ENCODE data around the gene SERPINI1. TPM values are rescaled to one million over a fixed set of nuclear protein-coding genes. Genes with fewer than 3 reads are reported as not detected.

Gene SERPINI1
- total and polyA plus RNA-seq, 12 donors: 3.2 to 20.7 (median 9.9) TPM

GRCh38 chr3:167835953-167836352 lies 100.4 kb downstream of the SERPINI1 start:
- intact Hi-C loops (cut with DNase I): no loop called here
- no peak for DNase-seq
- Histone ChIP-seq H3K4me3 (no peak overlapping the region), H3K27me3 (no peaks in the 10 kb centered on the region), H3K36me3 (replicated peaks in 1 of 2) (no peaks in the 10 kb centered on the region), H3K9me3 (replicated peaks in 1 of 3) (no peaks in the 10 kb centered on the region), H3K4me1 (replicated peaks in 1 of 2) (no peaks in the 10 kb centered on the region), H3K27ac (no peak overlapping the region)
- no peak for TF ChIP-seq CTCF (IDR thresholded peaks at IDR 0.05)
- TF ChIP-seq POLR2A (IDR thresholded peaks at IDR 0.05): no peak
- 72 to 82% (median 75%) methylated on average over 4 of the region's 4 CpGs for WGBS, 4 donors

- Histone ChIP-seq H3K36me3 (replicated peaks in 1 of 2) (no peaks in the 10 kb centered on the region), H3K4me1 (replicated peaks in 1 of 2) (no peaks in the 10 kb centered on the region), H3K4me3 (no peak overlapping the region), H3K27ac (no peak overlapping the region), H3K27me3 (no peaks in the 10 kb centered on the region), H3K9me3 (replicated peaks in 1 of 3) (no peaks in the 10 kb centered on the region)
- WGBS, 4 donors: 33 to 49% (median 41%) methylated on average over 2 of the region's 2 CpGs
- TF ChIP-seq CTCF (IDR thresholded peaks at IDR 0.05) (peak in 4 of 6 experiments; percentile 2 to 40 (median 26)), POLR2A (IDR thresholded peaks at IDR 0.05) (no peak)
- no peak for DNase-seq
- intact Hi-C loops (cut with DNase I): no loop called here
These were observed 101.9 kb downstream of the SERPINI1 start for GRCh38 chr3:167837466-167837865.

- no peaks in the 10 kb centered on the region for H3K27me3 ChIP-seq
- no peak for DNase-seq
- no peak overlapping the region for H3K27ac ChIP-seq
- H3K9me3 ChIP-seq (replicated peaks in 1 of 3): no peaks in the 10 kb centered on the region
- WGBS, 4 donors: 62 to 70% (median 68%) methylated on average over 4 of the region's 4 CpGs
- no peaks in the 10 kb centered on the region for H3K36me3 ChIP-seq (replicated peaks in 1 of 2)
- H3K4me1 ChIP-seq (replicated peaks in 1 of 2): no peaks in the 10 kb centered on the region
- TF ChIP-seq POLR2A (IDR thresholded peaks at IDR 0.05) (no peak), CTCF (IDR thresholded peaks at IDR 0.05) (no peak)
- no peak overlapping the region for H3K4me3 ChIP-seq
- intact Hi-C loops (cut with DNase I): no loop called here
These were observed 104.1 kb downstream of the SERPINI1 start for GRCh38 chr3:167839460-167840134.

- Histone ChIP-seq H3K9me3 (replicated peaks in 1 of 3) (no peaks in the 10 kb centered on the region), H3K27me3 (no peaks in the 10 kb centered on the region), H3K4me3 (no peak overlapping the region), H3K36me3 (replicated peaks in 1 of 2) (no peaks in the 10 kb centered on the region), H3K27ac (no peak overlapping the region), H3K4me1 (replicated peaks in 1 of 2) (no peaks in the 10 kb centered on the region)
- intact Hi-C loops (cut with DNase I): no loop called here
- DNase-seq: no peak
- 76 to 90% (median 79%) methylated on average over 3 of the region's 3 CpGs for WGBS, 4 donors
- TF ChIP-seq POLR2A (IDR thresholded peaks at IDR 0.05) (no peak), CTCF (IDR thresholded peaks at IDR 0.05) (no peak)
These were observed 104.7 kb downstream of the SERPINI1 start for GRCh38 chr3:167840247-167840646.
